Mononuclear cell (primary cell): ENCODE data around the gene ENDOD1. TPM values are rescaled to one million over a fixed set of nuclear protein-coding genes. Genes with fewer than 3 reads are reported as not detected.

Experiments
- H3K27me3 ChIP-seq: 2 replicates; pipeline ENCODE4 v1.6.0; 2011; ENCODE audit warnings: low read length, control low read depth; ENCODE audit not compliant: insufficient read depth
- H3K4me1 ChIP-seq: 2 replicates; pipeline ENCODE4 v1.5.1; 2011; ENCODE audit warnings: mild to moderate bottlenecking, low read length, control low read depth; ENCODE audit not compliant: insufficient read depth
- H3K4me3 ChIP-seq: 2 replicates; pipeline ENCODE4 v1.5.1; 2011; ENCODE audit warnings: mild to moderate bottlenecking, low read length, moderate library complexity
- H3K9me3 ChIP-seq: 2 replicates; pipeline ENCODE4 v1.5.1; 2011; ENCODE audit warnings: low read depth, mild to moderate bottlenecking, control low read depth, low read length
- total RNA-seq: library from RNA; depleted of rRNA; stranded (reverse); fragments of >200 nt; gene quantifications from one replicate; pipeline ENCODE4 v1.2.3, GENCODE V29; 2012

ENDOD1 gene
- total RNA-seq, 1 donor, result 20.9 TPM

DNA sequence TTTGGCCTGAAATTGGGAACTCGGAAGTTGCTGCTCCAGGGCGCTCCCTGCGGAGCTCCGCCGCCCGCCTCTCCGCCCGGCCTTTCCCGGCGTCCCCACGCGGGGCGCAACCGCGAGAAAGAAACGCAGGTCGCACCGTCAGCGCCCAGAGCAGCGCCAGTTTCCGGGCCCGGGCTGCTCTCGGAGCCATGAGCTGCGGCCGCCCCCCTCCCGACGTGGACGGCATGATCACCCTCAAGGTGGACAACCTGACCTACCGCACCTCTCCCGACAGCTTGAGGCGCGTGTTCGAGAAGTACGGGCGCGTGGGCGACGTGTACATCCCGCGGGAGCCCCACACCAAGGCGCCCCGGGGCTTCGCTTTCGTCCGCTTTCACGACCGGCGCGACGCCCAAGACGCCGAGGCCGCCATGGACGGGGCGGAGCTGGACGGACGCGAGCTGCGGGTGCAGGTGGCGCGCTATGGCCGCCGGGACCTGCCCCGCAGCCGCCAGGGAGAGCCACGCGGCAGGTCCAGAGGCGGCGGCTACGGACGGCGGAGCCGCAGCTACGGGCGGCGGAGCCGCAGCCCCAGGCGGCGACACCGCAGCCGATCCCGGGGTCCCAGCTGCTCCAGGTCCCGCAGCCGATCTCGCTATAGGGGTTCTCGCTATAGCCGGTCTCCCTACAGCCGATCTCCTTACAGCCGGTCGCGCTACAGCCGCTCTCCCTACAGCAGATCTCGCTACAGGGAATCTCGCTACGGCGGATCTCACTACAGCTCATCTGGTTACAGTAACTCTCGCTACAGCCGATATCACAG is 22.4 kb upstream of the ENDOD1 start:
- Histone ChIP-seq H3K9me3 (no peaks in the 10 kb centered on the region), H3K4me3 (peak overlapping the region; percentile 68), H3K27me3 (no peaks in the 10 kb centered on the region), H3K4me1 (peaks cover 18% of the 10 kb centered on the region)

DNA sequence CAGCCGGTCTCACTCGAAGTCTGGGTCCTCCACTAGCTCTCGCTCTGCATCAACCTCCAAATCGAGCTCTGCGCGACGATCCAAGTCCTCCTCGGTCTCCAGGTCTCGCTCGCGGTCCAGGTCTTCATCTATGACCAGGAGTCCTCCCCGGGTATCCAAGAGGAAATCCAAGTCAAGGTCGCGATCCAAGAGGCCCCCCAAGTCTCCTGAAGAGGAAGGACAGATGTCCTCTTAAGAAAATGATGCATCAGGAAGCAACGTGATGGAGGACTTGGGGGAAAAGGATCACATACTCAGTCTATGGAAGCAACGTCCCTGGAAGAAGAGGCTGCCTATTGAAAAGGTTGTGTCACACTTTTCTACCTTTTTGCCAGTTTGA is 21.8 kb upstream of the ENDOD1 start:
- Histone ChIP-seq H3K4me1 (peaks cover 18% of the 10 kb centered on the region), H3K9me3 (no peaks in the 10 kb centered on the region), H3K4me3 (peak overlapping the region; percentile 68), H3K27me3 (no peaks in the 10 kb centered on the region)

DNA sequence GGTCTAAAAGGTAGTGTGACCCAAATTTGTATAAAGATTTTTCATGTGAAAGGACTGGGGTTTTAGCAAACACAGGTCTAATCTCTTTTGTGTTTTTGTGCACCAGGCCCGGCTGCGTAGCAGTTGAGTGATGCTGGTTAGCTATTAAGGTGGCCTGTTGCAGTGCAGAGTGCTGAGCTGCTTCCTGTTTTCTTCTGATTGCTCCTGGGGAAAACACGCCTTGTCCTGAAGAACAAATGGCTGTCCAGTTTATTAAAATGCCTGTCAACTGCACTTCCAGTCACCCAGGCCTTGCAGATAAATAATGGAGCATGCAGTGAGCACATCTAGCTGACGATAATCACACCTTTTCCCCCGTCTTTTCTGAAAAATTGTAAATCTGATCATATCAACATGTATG is 21.1 kb upstream of the ENDOD1 start:
- Histone ChIP-seq H3K4me1 (peaks cover 18% of the 10 kb centered on the region), H3K9me3 (no peaks in the 10 kb centered on the region), H3K4me3 (peak overlapping the region; percentile 68), H3K27me3 (no peaks in the 10 kb centered on the region)

DNA sequence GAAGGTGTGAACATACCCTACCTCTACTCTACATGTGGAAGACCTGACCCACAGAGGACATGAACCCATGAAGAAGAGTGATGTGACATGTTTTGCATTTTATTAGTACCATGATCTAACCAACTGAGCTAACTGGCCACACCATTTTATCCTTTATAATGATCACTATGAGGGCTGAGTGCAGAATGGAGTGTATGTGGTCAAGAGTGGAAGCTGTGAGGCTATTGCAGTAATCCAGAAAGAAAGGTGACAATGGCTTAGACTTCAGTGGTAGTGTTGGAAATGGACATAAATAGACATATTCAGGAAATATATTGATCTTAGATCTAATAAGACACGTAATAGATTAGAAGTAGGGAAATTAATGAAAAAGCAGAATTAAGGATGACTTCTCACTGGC is 19.2 kb upstream of the ENDOD1 start:
- H3K4me3 ChIP-seq, result no peak overlapping the region
- no peaks in the 10 kb centered on the region for H3K9me3 ChIP-seq
- H3K4me1 ChIP-seq, result peaks cover 18% of the 10 kb centered on the region
- H3K27me3 ChIP-seq, result no peaks in the 10 kb centered on the region

DNA sequence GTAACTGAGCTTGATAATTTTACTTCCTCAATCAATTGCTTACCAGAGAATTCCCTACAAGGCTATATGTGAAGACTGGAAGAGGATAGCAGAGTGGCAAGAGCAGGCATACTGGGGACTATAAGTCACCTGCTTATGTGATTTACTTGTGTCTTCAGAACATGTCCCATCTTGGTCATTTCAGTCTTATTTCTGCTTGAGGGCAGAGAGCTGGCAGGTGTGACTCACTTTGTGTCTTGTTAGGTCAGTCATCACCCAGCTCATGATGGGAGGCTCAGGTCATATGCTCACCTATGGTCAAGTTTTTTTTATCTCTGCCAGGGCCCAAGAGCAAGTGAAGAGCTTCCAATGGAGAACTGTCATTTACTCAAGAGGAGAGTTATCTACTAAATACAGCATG is 16.7 kb upstream of the ENDOD1 start:
- Histone ChIP-seq H3K4me1 (peaks cover 16% of the 10 kb centered on the region), H3K27me3 (no peaks in the 10 kb centered on the region), H3K4me3 (no peak overlapping the region), H3K9me3 (no peaks in the 10 kb centered on the region)

DNA sequence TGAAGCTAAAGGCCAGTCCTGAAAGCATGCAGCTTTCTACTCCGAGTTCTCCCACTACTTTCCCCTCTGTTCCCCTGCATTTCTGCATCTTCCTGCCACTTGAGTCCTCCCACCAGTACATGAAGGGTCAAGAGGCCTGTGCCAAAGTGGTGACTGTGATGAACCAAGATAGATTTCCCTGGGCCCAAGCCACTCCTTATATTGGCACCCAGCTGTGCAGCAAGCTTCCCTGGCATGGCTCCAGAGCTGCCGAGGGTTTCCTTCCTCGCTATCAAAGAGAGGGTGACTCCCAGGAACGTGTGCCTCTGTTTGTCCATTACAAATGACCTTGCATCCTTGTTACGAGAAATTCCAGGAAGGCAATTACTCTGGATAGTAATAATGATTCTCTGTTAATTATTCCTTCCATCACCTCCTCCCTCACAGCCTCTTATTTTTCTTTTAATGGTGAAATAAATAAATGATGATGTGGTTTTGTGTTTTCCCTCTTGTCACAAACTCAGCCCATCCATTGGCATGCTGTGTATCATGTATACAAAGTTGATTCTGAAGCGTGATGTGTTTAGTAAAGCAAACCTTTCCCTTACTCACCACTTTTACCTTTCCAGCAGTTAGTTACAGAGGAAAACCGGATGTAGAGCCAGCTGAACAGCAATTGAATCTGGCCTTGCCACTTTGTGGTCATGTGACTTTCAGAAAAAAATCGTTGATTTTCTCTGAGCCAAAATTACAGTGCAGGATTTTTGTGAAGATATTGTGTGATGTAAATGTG is 14.7 kb upstream of the ENDOD1 start:
- Histone ChIP-seq H3K9me3 (no peaks in the 10 kb centered on the region), H3K4me1 (peaks cover 1% of the 10 kb centered on the region), H3K4me3 (no peak overlapping the region), H3K27me3 (peaks cover 5% of the 10 kb centered on the region)

DNA sequence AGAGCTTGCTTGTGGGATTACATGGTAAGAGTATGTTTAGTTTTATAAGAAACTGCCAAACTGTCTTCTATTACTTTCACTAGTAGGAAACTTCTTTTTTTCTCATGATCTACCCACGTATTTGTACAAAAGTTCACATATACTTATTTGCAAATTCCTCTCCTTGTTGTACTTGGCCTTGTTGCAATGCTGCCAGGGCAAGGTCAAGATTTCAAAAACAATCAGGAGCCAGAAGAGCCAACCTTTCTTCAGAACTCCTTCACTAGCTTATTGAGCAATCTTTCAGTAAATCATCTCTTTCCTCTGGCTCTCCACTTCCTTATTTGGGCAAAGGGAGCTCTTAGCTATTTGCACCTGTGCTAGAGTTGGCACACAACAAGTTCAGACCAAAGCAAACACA is 13.2 kb upstream of the ENDOD1 start:
- H3K9me3 ChIP-seq, result no peaks in the 10 kb centered on the region
- H3K27me3 ChIP-seq, result peaks cover 5% of the 10 kb centered on the region
- no peaks in the 10 kb centered on the region for H3K4me1 ChIP-seq
- no peak overlapping the region for H3K4me3 ChIP-seq

DNA sequence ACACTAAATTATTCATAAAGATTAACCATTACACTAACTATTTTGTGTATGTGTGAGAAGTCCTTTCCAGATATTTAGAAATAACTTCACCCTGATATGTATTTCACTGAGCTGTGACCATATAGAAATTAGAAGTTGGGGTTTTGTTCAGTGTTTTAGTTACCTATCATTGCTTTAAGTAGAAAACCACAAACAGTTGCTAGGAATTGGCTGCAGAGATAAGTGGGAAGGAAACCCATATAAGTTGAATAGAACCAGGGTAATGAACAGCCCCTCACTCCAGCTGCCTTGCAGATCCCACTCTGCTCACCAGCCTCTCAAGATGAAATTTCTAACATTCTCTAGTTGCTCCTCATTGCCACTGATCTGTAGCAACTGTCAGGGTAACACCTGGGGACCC is 12.7 kb upstream of the ENDOD1 start:
- Histone ChIP-seq H3K4me3 (no peak overlapping the region), H3K4me1 (no peaks in the 10 kb centered on the region), H3K27me3 (peaks cover 5% of the 10 kb centered on the region), H3K9me3 (no peaks in the 10 kb centered on the region)

DNA sequence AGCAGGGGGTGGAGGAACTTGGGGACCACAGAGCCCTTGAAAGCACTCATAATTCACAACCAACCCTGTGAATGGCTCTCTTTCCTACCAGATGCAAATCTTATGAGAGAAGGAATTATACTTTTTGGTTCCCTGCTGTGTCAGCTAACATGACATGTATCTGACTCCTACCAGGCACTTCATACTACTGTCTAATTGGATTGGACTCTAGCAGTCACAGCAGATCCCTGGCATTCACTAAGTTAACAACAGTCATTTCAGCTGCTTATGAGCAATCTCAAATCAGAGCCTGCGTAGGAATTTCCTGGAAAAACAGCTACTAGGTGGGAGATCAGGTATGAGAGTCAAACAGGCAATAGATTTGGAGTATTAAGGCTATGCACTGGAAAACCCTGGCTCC is 11.1 kb upstream of the ENDOD1 start:
- H3K9me3 ChIP-seq, result no peaks in the 10 kb centered on the region
- no peaks in the 10 kb centered on the region for H3K4me1 ChIP-seq
- H3K27me3 ChIP-seq, result peaks cover 5% of the 10 kb centered on the region
- no peak overlapping the region for H3K4me3 ChIP-seq

DNA sequence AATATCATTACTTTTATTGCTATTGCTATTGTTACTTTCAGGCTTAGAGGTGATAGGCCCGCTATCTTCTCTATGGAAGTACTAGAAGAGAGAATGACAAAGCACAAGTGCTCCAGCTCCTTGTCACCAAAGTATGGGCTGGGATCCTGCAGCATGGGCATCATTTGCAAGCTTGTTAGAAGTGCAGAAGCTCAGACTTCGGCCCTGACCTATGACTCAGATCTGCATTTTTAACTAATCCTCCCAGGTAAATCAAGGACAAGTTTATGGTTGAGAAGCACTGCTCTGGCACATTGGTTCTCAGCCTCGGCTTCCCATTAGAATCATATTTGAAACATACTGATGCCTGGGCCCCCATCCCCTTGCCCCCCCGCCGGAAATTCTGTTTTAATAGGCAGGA is 8.6 kb upstream of the ENDOD1 start:
- Histone ChIP-seq H3K4me1 (no peaks in the 10 kb centered on the region), H3K9me3 (no peaks in the 10 kb centered on the region), H3K27me3 (peaks cover 5% of the 10 kb centered on the region), H3K4me3 (no peak overlapping the region)

DNA sequence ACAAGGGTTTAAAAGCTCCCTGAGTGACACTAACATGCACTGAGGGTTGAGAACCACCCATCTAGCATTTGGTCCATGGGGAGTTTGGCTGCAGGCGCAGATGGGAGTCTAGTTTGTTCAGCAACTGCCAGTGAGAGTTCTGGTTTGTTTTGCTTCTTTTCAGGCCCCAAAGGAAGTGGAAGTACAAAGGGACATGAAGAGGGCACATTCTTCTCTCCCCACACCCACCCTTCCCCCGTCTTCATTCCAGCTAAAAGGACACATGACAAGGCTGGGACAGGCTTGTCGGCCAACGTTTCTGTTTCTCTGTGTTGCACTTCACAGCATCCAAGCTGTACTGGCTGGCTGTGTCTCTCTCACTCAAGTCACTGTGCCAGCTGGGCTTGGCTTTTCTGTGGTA is 8.2 kb upstream of the ENDOD1 start:
- Histone ChIP-seq H3K27me3 (peaks cover 5% of the 10 kb centered on the region), H3K4me3 (no peak overlapping the region), H3K4me1 (no peaks in the 10 kb centered on the region), H3K9me3 (no peaks in the 10 kb centered on the region)

DNA sequence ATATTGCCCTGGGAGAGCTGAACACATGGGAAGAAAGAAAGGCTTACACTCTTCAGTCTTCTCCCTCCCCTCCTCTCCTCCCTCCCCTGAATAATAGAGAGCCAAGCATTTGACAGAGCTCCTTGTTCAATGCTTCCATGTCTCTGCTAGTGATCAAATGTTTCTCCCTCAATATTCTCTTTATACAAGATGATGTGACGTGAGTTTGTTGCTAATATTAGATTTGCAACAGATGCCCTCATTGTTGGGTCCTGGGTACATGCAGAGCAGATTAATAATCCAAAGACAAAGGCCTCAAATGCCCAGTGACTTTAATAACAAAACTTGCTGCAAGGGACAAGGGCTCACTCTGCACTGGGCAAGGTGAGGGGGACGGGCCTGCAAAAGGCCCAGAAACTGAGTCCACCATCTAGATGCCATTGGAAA is 7.1 kb upstream of the ENDOD1 start:
- H3K27me3 ChIP-seq, result peaks cover 5% of the 10 kb centered on the region
- no peaks in the 10 kb centered on the region for H3K4me1 ChIP-seq
- no peak overlapping the region for H3K4me3 ChIP-seq
- no peaks in the 10 kb centered on the region for H3K9me3 ChIP-seq

DNA sequence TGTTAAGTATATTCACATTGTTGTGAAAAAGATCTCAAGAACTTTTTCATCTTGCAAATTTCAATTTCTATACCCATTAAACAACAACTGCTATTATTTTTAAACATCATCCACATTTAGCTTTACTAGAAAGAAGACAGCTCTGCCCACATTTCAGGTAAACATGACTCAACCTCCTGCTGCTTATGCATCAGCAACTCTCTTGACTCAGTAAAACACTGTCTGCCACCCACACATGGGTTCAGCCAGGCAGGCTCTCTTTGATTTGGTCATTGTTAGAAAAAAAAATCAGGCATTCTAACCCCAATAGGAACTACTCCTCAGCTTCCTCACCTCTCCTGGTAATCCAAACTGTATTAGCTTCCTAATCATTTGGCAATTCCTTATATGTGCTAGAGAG is 5.1 kb upstream of the ENDOD1 start:
- Histone ChIP-seq H3K27me3 (peaks cover 4% of the 10 kb centered on the region), H3K4me3 (no peak overlapping the region), H3K4me1 (peaks cover 9% of the 10 kb centered on the region), H3K9me3 (no peaks in the 10 kb centered on the region)

DNA sequence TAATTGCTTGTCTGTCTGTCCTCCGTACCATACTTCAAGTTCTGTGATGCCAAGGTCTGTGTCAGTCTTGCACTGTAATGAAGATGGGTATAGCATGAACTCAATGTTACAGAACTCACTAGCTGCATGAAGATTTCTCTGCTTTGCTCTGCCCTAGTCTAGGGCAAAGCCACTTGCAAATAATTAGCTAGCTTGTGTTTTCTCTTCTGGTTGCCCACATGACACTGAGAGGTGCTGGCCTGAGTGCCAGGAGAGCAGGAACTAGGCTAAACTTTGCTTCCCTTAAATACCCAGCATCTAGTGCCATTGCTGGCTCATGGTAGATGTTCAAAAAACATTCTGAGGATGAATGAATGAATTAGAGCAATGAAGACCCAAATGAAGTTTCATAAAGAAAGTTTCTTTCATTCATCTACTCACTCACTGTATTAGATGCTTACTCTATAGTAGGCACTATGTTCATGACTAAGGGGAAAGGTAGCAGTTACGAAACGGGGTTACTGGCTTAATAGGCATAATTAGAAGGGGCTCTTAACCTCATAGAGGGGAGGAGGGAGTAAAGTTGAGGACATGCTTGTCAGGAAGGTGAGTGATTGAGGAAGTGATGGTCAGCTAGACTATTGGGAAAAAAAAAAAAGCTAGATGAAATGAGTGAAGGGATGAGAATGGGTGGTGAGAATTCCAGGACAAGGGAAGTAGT is 4.4 kb upstream of the ENDOD1 start:
- Histone ChIP-seq H3K4me1 (peaks cover 13% of the 10 kb centered on the region), H3K27me3 (no peaks in the 10 kb centered on the region), H3K9me3 (no peaks in the 10 kb centered on the region), H3K4me3 (no peak overlapping the region)

DNA sequence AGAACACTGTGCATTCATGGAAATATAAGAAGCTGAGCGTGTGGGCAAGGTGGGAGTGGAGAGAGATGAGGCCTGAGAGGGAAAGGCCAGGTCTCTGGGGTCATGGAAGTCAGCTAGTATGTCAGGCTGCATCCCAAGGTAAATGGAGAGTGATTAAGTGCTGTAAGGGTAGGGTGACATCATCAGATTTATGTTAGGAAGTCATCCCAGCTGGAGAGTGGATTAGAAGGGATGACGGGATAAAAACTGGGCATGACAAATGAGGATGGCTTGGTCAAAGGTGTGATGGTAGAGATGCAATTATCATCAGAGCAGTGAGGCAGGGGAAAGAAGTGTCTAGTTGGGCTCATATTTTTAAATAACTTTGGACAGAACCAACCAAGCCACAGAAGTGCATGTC is 3.5 kb upstream of the ENDOD1 start:
- Histone ChIP-seq H3K27me3 (no peaks in the 10 kb centered on the region), H3K4me3 (no peak overlapping the region), H3K9me3 (no peaks in the 10 kb centered on the region), H3K4me1 (peaks cover 22% of the 10 kb centered on the region)
